H1 (cell line): Measurements from ENCODE around the gene PLPPR3.

Source experiments
- MAFK ChIP-seq: IDR thresholded peaks from 2 replicates; pipeline ENCODE4 v1.6.1; 2012; ENCODE audit warnings: low read depth, mild to moderate bottlenecking, improper control_type of control experiment, low read length
- POLR2A ChIP-seq, 2 experiments: IDR thresholded peaks; 1 replicate in 1 of 2; 2 replicates in 1 of 2; pipeline ENCODE4 v1.6.1; 2011; ENCODE audit warnings: low read depth in 2 of 2, low read length in 2 of 2, mild to moderate bottlenecking in 2 of 2; ENCODE audit errors: control extremely low read depth in 1 of 2
- RNF2 ChIP-seq: fragments of 200-900, 300-1000 bp; sonication (generic); IDR thresholded peaks from 2 replicates; pipeline ENCODE4 v1.7.1; 2016; ENCODE audit warnings: borderline replicate concordance, low read depth, mild to moderate bottlenecking, antibody characterized with exemption, low read length; ENCODE audit not compliant: poor library complexity, severe bottlenecking; ENCODE audit errors: missing control alignments
- TF ChIP-seq, protein P1 (sequence below), 3 experiments: IDR thresholded peaks; 1 replicate in 2 of 3; 2 replicates in 1 of 3; pipeline versions ENCODE4 v1.5.1 to v1.6.1; 2011; ENCODE audit warnings: low read length in 3 of 3, mild to moderate bottlenecking in 3 of 3, inconsistent platforms in 2 of 3, low read depth in 1 of 3, moderate library complexity in 1 of 3; ENCODE audit not compliant: insufficient read depth in 1 of 3; ENCODE audit errors: control extremely low read depth in 1 of 3

- TF ChIP-seq, protein P1, sequence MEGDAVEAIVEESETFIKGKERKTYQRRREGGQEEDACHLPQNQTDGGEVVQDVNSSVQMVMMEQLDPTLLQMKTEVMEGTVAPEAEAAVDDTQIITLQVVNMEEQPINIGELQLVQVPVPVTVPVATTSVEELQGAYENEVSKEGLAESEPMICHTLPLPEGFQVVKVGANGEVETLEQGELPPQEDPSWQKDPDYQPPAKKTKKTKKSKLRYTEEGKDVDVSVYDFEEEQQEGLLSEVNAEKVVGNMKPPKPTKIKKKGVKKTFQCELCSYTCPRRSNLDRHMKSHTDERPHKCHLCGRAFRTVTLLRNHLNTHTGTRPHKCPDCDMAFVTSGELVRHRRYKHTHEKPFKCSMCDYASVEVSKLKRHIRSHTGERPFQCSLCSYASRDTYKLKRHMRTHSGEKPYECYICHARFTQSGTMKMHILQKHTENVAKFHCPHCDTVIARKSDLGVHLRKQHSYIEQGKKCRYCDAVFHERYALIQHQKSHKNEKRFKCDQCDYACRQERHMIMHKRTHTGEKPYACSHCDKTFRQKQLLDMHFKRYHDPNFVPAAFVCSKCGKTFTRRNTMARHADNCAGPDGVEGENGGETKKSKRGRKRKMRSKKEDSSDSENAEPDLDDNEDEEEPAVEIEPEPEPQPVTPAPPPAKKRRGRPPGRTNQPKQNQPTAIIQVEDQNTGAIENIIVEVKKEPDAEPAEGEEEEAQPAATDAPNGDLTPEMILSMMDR (IDR thresholded peaks at IDR 0.05; ENCODE audit: control extremely low read depth in 1 of 3, insufficient read depth in 1 of 3, low read depth in 1 of 3, low read length in 3 of 3) = no peak
- TF ChIP-seq RNF2 = no peak
- TF ChIP-seq MAFK = no peak
- TF ChIP-seq POLR2A (IDR thresholded peaks at IDR 0.05; ENCODE audit: control extremely low read depth in 1 of 2, low read depth in 2 of 2, low read length in 2 of 2) = no peak
Observed at GRCh38 chr19:835210-835810, 13.6 kb upstream of the PLPPR3 start.
